A549 (cell line): ENCODE measurements around the gene DYNC1I1.

Experiments used
- BHLHE40 ChIP-seq: IDR thresholded peaks from 2 replicates; pipeline ENCODE4 v1.6.1; 2012; ENCODE audit warnings: low read depth, low read length, inconsistent platforms
- CEBPB ChIP-seq, 2 experiments: fragments of >200 bp in 1 of 2; sonication (Bioruptor Twin) in 1 of 2; formaldehyde crosslinking in 1 of 2; IDR thresholded peaks; 2 replicates each; pipeline ENCODE4 v1.6.1; 2012 to 2016
- CTCF ChIP-seq: fragments of >200 bp; sonication (Bioruptor Twin); formaldehyde crosslinking; IDR thresholded peaks from 3 replicates; pipeline ENCODE4 v1.5.1; 2016
- E2F6 ChIP-seq: IDR thresholded peaks from 2 replicates; pipeline ENCODE4 v1.6.1; 2012; ENCODE audit warnings: low read depth, borderline replicate concordance
- ESRRA ChIP-seq: fragments of 150-350 bp; IDR thresholded peaks from 2 replicates; pipeline ENCODE4 v1.6.1; 2014; ENCODE audit warnings: mild to moderate bottlenecking, low read length, borderline replicate concordance
- FOSL2 ChIP-seq, 2 experiments: fragments of 450-650 bp in 1 of 2; fragments of >200 bp in 1 of 2; sonication (Bioruptor Twin) in 1 of 2; formaldehyde crosslinking; IDR thresholded peaks; 2 replicates each; pipeline versions ENCODE4 v1.5.0 to v1.6.1; 2016 to 2020; ENCODE audit warnings: mild to moderate bottlenecking in 1 of 2, moderate library complexity in 1 of 2
- HMGXB4 ChIP-seq: fragments of 250-450 bp; sonication (Bioruptor Pico); IDR thresholded peaks from 2 replicates; pipeline ENCODE4 v1.5.0; 2021; ENCODE audit warnings: mild to moderate bottlenecking, moderate library complexity, borderline replicate concordance
- JUNB ChIP-seq: fragments of >200 bp; sonication (Bioruptor Twin); formaldehyde crosslinking; IDR thresholded peaks from 2 replicates; pipeline ENCODE4 v1.6.1; 2016
- KDM5A ChIP-seq: fragments of 200-600 bp; sonication (generic); IDR thresholded peaks from 2 replicates; pipeline ENCODE4 v1.6.1; 2016; ENCODE audit warnings: antibody characterized with exemption, mild to moderate bottlenecking
- MAX ChIP-seq: IDR thresholded peaks from 2 replicates; pipeline ENCODE4 v1.6.1; 2012
- POLR2A ChIP-seq: IDR thresholded peaks from 2 replicates; pipeline ENCODE4 v1.6.1; 2012; ENCODE audit warnings: mild to moderate bottlenecking, low read length
- POLR2AphosphoS2 ChIP-seq: conservative IDR thresholded peaks from 2 replicates; pipeline ENCODE4 v1.6.1; 2012; ENCODE audit warnings: low read length, improper control_type of control experiment, inconsistent platforms
- RFX5 ChIP-seq: fragments of 450-650 bp; IDR thresholded peaks from 2 replicates; pipeline ENCODE4 v1.7.1; 2014; ENCODE audit warnings: antibody characterized with exemption, mild to moderate bottlenecking, moderate library complexity
- TP53 ChIP-seq: fragments of 250-450 bp; sonication (Bioruptor Pico); IDR thresholded peaks from 2 replicates; pipeline ENCODE4 v1.5.0; 2021; ENCODE audit warnings: mild to moderate bottlenecking, moderate library complexity

- TF ChIP-seq CTCF (no peak), BHLHE40 (no peak), MAX (no peak), POLR2A (no peak), CEBPB (IDR thresholded peaks at IDR 0.05) (no peak), TP53 (no peak), KDM5A (no peak), JUNB (no peak), HMGXB4 (CRISPR knock-in tag) (no peak), POLR2AphosphoS2 (no peak), ESRRA (no peak), E2F6 (no peak), FOSL2 (IDR thresholded peaks at IDR 0.05) (no peak), FOSL2 (CRISPR knock-in tag; IDR thresholded peaks at IDR 0.05) (no peak), RFX5 (no peak)
Measured at GRCh38 chr7:95736635-95737034, 35.7 kb upstream of the DYNC1I1 start.
